GM19324 (cell line): ENCODE data around the gene ARIH1.

Source experiments
- ATAC-seq: cut with Tn5 transposase; IDR thresholded peaks from one replicate; pipeline ENCODE4 v1.9.1; 2021; ENCODE audit warnings: mild to moderate bottlenecking, moderate library complexity; ENCODE audit not compliant: unreplicated experiment, low FRiP score

Gene ARIH1

DNA sequence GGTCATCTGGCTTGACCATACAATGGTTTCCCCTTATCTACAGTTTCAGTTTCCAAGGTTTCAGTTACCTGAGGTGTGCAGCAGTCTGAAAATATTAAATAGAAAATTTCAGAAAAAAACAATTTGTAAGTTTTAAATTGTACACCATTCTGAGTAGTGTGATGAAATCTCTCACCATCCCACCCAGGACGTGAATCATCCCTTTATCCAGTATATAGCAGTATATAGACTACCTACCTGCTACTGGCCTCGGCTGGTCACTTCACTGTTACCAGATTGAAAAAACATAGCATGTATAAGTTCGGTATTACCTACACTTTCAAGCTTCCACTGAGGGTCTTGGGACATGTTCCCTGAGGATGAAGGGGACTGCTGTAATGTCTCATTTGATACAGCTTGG lies 12.0 kb downstream of the ARIH1 start:
- no peak for ATAC-seq

- no peak for ATAC-seq
These were observed 13.1 kb downstream of the ARIH1 start for GRCh38 chr15:72487070-72487797.

GRCh38 chr15:72488558-72488957 lies 14.4 kb downstream of the ARIH1 start:
- no peak for ATAC-seq

GRCh38 chr15:72489943-72490554 lies 15.9 kb downstream of the ARIH1 start:
- ATAC-seq: no peak

GRCh38 chr15:72491768-72492167 lies 17.6 kb downstream of the ARIH1 start:
- no peak for ATAC-seq

- ATAC-seq: no peak
These were observed 18.6 kb downstream of the ARIH1 start for GRCh38 chr15:72492733-72493132.

- ATAC-seq: no peak
These were observed 19.1 kb downstream of the ARIH1 start for GRCh38 chr15:72493220-72493619.

DNA sequence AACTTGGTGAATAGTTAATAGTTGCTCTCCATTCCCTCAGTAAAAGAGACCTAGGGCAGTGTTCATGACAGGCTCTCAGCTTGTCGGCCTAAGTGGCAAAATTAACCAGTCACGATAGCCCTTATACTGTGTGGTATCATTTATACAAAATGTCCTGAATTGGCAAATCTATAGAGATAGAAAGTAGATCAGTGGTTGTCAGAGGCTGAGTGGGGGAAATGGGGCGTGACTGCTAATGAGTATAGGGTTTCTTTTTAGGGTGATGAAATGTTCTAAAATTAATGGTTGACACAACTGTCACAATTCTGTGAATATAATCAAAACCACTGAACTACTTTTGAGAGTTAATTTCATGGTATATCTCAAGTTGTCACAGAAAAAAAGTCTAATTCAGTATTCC lies 20.9 kb downstream of the ARIH1 start:
- ATAC-seq: no peak

DNA sequence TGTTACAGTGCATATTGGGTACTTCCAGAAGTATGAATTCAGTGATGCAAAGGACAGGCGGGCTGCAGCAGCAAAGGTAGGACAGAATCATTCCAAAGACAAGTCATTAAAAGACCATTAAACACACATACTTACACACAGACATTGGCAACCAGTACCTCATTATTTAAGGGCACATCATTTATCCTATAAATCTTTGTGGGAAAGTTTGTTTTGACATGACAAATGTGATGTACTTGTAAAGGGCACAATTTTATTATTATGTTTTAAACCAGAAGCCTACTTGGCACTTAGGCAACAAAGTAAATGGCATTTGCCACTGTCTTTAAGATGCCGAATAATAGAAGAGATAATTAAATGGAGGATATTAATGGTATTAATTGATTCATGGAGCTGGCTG lies 22.7 kb downstream of the ARIH1 start:
- no peak for ATAC-seq

- no peak for ATAC-seq
These were observed 23.3 kb downstream of the ARIH1 start for GRCh38 chr15:72497402-72497801.

- ATAC-seq: no peak
These were observed 28.2 kb downstream of the ARIH1 start for GRCh38 chr15:72502220-72502809.

DNA sequence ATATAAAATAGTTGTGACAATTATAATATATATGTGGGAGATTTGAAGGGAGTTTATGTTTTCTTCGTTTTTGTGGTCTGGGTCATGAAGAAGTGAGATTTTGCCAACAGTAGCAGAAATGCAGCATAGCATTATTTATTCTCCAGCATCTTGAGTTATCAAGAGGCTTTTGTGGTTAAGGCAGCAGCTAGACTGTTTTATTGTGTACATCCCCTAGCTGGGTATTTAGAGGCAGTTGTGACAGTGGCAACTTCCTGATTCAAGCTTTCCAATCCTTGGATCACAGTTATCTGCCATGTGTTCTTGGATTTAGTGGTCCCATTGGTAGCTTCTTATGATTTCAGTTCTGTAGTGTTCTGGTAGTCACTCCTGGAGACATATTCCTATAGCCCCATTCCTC lies 29.0 kb downstream of the ARIH1 start:
- ATAC-seq: no peak

DNA sequence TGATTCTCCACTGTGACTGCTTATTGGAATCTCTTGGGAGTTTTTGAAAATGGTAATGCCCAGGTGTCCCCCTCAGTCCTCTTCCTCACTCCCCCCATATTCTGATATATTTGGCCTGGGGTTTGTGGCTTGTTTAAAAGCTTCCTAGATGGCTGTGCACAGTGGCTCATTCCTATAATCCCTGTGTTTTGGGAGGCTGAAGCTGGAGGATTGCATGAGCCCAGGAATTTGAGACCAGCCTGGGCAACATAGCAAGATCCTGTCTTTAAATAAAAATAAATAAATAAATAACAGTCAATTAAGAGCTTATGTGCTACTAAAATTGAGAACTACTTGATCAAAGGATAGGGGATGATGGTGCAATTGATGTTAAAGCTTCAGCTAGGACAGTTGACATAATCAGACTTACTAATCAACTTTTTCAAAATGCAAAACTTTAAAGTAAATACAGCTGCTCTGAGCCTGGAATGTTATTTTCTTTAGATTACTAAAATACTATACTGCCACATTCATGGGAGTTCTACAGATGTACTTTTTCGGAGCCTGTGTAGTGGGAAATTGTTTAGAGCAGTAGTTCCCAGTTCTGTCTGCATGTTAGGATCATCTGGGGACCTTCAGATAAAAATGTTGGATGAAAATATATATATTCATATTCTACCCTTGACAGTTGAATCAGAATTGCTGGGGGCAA lies 33.4 kb downstream of the ARIH1 start:
- ATAC-seq: no peak

GRCh38 chr15:72509484-72509883 lies 35.4 kb downstream of the ARIH1 start:
- ATAC-seq: no peak

DNA sequence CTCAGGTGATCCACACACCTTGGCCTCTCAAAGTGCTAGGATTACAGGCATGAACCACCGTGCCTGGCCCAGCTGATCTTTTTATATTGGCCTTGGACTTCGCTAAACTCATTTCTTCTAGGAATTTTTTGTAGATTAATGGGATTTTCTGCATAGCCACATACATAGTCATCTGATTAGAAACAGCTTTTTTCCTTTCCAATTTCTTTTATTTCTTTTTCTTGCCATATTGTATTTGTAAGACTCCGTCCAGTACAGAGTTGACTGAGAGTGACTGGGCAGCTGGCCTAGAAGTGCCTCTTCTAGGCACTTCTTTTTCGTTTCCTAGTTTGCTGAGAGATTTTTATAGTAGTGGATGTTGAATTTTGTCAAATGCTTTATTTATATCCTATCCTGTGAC lies 37.4 kb downstream of the ARIH1 start:
- no peak for ATAC-seq

- no peak for ATAC-seq
These were observed 41.7 kb downstream of the ARIH1 start for GRCh38 chr15:72515591-72516389.

DNA sequence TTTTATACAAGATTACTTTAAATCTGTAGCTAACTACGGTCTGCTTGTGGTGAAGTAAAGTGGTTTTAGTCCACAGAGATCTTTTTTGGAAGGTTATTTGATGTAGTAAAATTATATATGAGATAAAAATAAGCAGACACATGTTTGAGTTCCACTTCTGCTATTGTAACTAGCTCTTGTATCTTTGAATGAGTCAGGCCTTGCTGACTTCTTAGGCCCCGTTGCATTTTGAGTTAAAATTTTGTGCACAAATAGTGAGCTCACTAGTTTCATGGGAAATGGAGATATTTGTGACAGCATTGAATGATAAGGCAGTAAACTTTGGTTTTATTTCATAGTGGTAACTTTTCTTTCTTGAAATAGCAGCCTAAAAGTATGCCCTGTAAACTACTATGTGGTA lies 42.6 kb downstream of the ARIH1 start:
- ATAC-seq: no peak

GRCh38 chr15:72521682-72522081 lies 47.6 kb downstream of the ARIH1 start:
- no peak for ATAC-seq

DNA sequence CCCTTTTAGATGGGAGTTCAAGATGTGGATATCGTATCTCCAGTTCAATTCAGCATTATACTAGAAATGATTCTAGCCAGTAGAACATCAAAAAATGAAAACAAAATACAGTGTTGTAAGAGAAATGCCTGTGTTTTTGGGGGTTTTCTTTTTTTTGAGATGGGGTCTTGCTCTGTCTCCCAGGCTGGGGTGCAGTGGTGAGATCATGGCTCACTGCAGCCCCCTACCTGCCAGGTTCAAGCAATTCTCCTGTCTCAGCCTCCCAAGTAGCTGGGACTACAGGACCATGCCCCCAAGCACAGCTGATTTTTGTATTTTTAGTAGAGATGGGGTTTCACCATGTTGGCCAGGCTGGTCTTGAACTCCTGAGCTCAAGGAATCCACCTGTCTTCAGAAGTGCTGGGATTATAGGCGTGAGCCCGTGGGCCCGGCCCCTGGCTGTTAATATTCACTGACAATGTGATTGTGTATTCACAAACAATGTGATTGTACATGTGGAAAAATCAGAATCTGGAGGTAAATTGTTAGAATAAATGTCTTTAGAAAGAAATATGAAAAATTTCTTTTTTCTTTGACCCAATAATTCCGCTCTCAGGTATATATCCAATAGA lies 59.0 kb downstream of the ARIH1 start:
- ATAC-seq: no peak

- ATAC-seq: no peak
These were observed 60.4 kb downstream of the ARIH1 start for GRCh38 chr15:72534523-72534922.
